Measurements from ENCODE around the gene CRADD. TPM values are rescaled to one million over a fixed set of nuclear protein-coding genes. Genes with fewer than 3 reads are reported as not detected.
A peak's percentile ranks its signal among the peaks of the same experiment; 100 is the strongest.

CRADD gene
- total RNA-seq, 6 donors from 2014 or later, result 13.7 to 40.7 (median 29.0) TPM

- ATAC-seq (ENCODE audit: low FRiP score in 2 of 2) (no peak), DNase-seq (no peak)
- Histone ChIP-seq H3K4me3 (no peak overlapping the region), H3K27me3 (no peaks in the 10 kb centered on the region), H3K36me3 (no peaks in the 10 kb centered on the region), H3K4me1 (peaks cover 16 to 25% (median 19%) of the 10 kb centered on the region in 4 donors), H3K27ac (peak overlapping the region in 2 of 4 donors; percentile 76 to 82), H3K9me3 (no peaks in the 10 kb centered on the region)
- WGBS, 2 donors, result 87 to 93% methylated on average over 6 of the region's 6 CpGs
- TF ChIP-seq POLR2A (IDR thresholded peaks at IDR 0.05), result no peak
- no peak for TF ChIP-seq EP300 (IDR thresholded peaks at IDR 0.05)
Observed at GRCh38 chr12:93808169-93808899, 131.2 kb downstream of the CRADD start.

- Histone ChIP-seq H3K27ac (peak overlapping the region; percentile 84 to 94 (median 87)), H3K4me1 (peaks cover 31 to 39% (median 36%) of the 10 kb centered on the region in 4 donors), H3K4me3 (no peak overlapping the region), H3K9me3 (no peaks in the 10 kb centered on the region), H3K36me3 (no peaks in the 10 kb centered on the region), H3K27me3 (no peaks in the 10 kb centered on the region)
- DNase-seq, result no peak
- WGBS, 2 donors, result 79 to 91% methylated on average over 3 of the region's 3 CpGs
- ATAC-seq (ENCODE audit: low FRiP score in 2 of 2), result no peak
- TF ChIP-seq CTCF (IDR thresholded peaks at IDR 0.05) (no peak), POLR2A (IDR thresholded peaks at IDR 0.05) (no peak), EP300 (IDR thresholded peaks at IDR 0.05) (no peak), POLR2AphosphoS5 (IDR thresholded peaks at IDR 0.05) (no peak)
Observed at GRCh38 chr12:93812626-93813025, 135.5 kb downstream of the CRADD start.

GRCh38 chr12:93813186-93813585 lies 136.0 kb downstream of the CRADD start:
- Histone ChIP-seq H3K27me3 (no peaks in the 10 kb centered on the region), H3K36me3 (no peaks in the 10 kb centered on the region), H3K27ac (peak overlapping the region; percentile 84 to 94 (median 87)), H3K4me3 (no peak overlapping the region), H3K9me3 (no peaks in the 10 kb centered on the region), H3K4me1 (peaks cover 32 to 40% (median 37%) of the 10 kb centered on the region in 4 donors)
- DNase-seq (no peak), ATAC-seq (ENCODE audit: low FRiP score in 2 of 2) (peak in 1 of 2 donors; percentile 49)
- WGBS, 2 donors, result 24 to 40% methylated on average over 3 of the region's 3 CpGs
- peak in 2 of 4 donors; percentile 37 to 58 for TF ChIP-seq EP300 (IDR thresholded peaks at IDR 0.05)
- no peak for TF ChIP-seq CTCF (IDR thresholded peaks at IDR 0.05)
- TF ChIP-seq POLR2A (IDR thresholded peaks at IDR 0.05), result no peak
- peak in 1 of 2 donors; percentile 58 for TF ChIP-seq POLR2AphosphoS5 (IDR thresholded peaks at IDR 0.05)

- ATAC-seq (ENCODE audit: low FRiP score in 2 of 2), result peak; percentile 78 to 85
- WGBS, 2 donors, result 39 to 46% methylated on average over 13 to 14 of the region's 14 CpGs
Observed at GRCh38 chr12:93813972-93814821, 137.0 kb downstream of the CRADD start.

More at GRCh38 chr12:93813972-93814821, 137.0 kb downstream of the CRADD start:
- Histone ChIP-seq H3K27me3 (no peaks in the 10 kb centered on the region), H3K4me1 (peaks cover 42 to 49% (median 47%) of the 10 kb centered on the region in 4 donors), H3K9me3 (no peaks in the 10 kb centered on the region), H3K4me3 (no peak overlapping the region), H3K27ac (peak overlapping the region; percentile 84 to 94 (median 87)), H3K36me3 (no peaks in the 10 kb centered on the region)
- TF ChIP-seq CTCF (IDR thresholded peaks at IDR 0.05) (no peak), POLR2A (IDR thresholded peaks at IDR 0.05) (peak in 1 of 4 donors; percentile 8), POLR2AphosphoS5 (IDR thresholded peaks at IDR 0.05) (peak; percentile 74 to 89), EP300 (IDR thresholded peaks at IDR 0.05) (peak; percentile 5 to 98 (median 58))
- peak in 1 of 2 donors; percentile 90 for DNase-seq
